H1 (cell line): ENCODE measurements around the gene POLR2A.

Source experiments
- BACH1 ChIP-seq: IDR thresholded peaks from 2 replicates; pipeline ENCODE4 v1.6.1; 2012; ENCODE audit warnings: low read length, improper control_type of control experiment
- CBX5 ChIP-seq: fragments of 300-800, 300-1000 bp; sonication (generic); IDR thresholded peaks from 2 replicates; pipeline ENCODE4 v1.7.1; 2016; ENCODE audit warnings: antibody characterized with exemption, low read length, low read depth
- CHD2 ChIP-seq: IDR thresholded peaks from 2 replicates; pipeline ENCODE4 v1.6.1; 2012; ENCODE audit warnings: low read length, improper control_type of control experiment
- CTCF ChIP-seq, 3 experiments: IDR thresholded peaks; 1 replicate in 2 of 3; 2 replicates in 1 of 3; pipeline versions ENCODE4 v1.5.1 to v1.6.1; 2011; ENCODE audit warnings: low read length in 3 of 3, mild to moderate bottlenecking in 3 of 3, inconsistent platforms in 2 of 3, low read depth in 1 of 3, moderate library complexity in 1 of 3; ENCODE audit not compliant: insufficient read depth in 1 of 3; ENCODE audit errors: control extremely low read depth in 1 of 3
- EGR1 ChIP-seq: IDR thresholded peaks from 2 replicates; pipeline ENCODE4 v1.6.1; 2011; ENCODE audit warnings: low read depth, low read length, borderline replicate concordance
- EZH2 ChIP-seq: fragments of 200-600 bp; sonication (generic); IDR thresholded peaks from 2 replicates; pipeline ENCODE4 v1.7.1; 2012; ENCODE audit warnings: low read depth, mild to moderate bottlenecking, moderate library complexity, low read length, inconsistent platforms; ENCODE audit not compliant: severe bottlenecking
- JUND ChIP-seq: IDR thresholded peaks from 2 replicates; pipeline ENCODE4 v1.6.1; 2011; ENCODE audit warnings: mild to moderate bottlenecking, improper control_type of control experiment, low read length
- KDM1A ChIP-seq: fragments of 200-600, 300-600 bp; sonication (generic); IDR thresholded peaks from 2 replicates; pipeline ENCODE4 v1.7.1; 2016; ENCODE audit warnings: mild to moderate bottlenecking, low read length, borderline replicate concordance
- MAX ChIP-seq: IDR thresholded peaks from 2 replicates; pipeline ENCODE4 v1.6.1; 2012; ENCODE audit warnings: inconsistent platforms
- POLR2A ChIP-seq, 2 experiments: IDR thresholded peaks; 1 replicate in 1 of 2; 2 replicates in 1 of 2; pipeline ENCODE4 v1.6.1; 2011; ENCODE audit warnings: low read depth in 2 of 2, low read length in 2 of 2, mild to moderate bottlenecking in 2 of 2; ENCODE audit errors: control extremely low read depth in 1 of 2
- POLR2AphosphoS5 ChIP-seq: IDR thresholded peaks from 2 replicates; pipeline ENCODE4 v1.6.1; 2011; ENCODE audit warnings: low read depth, low read length
- RFX5 ChIP-seq: IDR thresholded peaks from 2 replicates; pipeline ENCODE4 v1.6.1; 2011; ENCODE audit warnings: low read depth, low read length, improper control_type of control experiment, borderline replicate concordance
- SP1 ChIP-seq: IDR thresholded peaks from 2 replicates; pipeline ENCODE4 v1.6.1; 2011; ENCODE audit warnings: low read depth, low read length
- SP2 ChIP-seq: IDR thresholded peaks from 2 replicates; pipeline ENCODE4 v1.6.1; 2012; ENCODE audit warnings: mild to moderate bottlenecking, low read length, inconsistent platforms

GRCh38 chr17:7511108-7511507 is 26.9 kb downstream of the POLR2A start:
- no peak for TF ChIP-seq CTCF (IDR thresholded peaks at IDR 0.05; ENCODE audit: control extremely low read depth in 1 of 3, insufficient read depth in 1 of 3, low read depth in 1 of 3, low read length in 3 of 3)
- no peak for TF ChIP-seq SP1
- TF ChIP-seq EGR1, result no peak
- no peak for TF ChIP-seq SP2
- no peak for TF ChIP-seq CBX5
- TF ChIP-seq KDM1A, result no peak
- peak; percentile 51; the same call in 1 of the 2 replicates for TF ChIP-seq POLR2AphosphoS5
- TF ChIP-seq JUND, result no peak
- TF ChIP-seq CHD2, result no peak
- no peak for TF ChIP-seq EZH2
- TF ChIP-seq RFX5, result no peak
- no peak for TF ChIP-seq MAX
- TF ChIP-seq BACH1, result no peak
- TF ChIP-seq POLR2A (IDR thresholded peaks at IDR 0.05; ENCODE audit: control extremely low read depth in 1 of 2, low read depth in 2 of 2, low read length in 2 of 2), result 0 out of 3 replicates have a peak, but pooled peaks of 1 of the 2 experiments have one; percentile 9
